T-helper 2 cell treated with Interferon-gamma antibody and Interleukin-4, amounts not matched to agents 5 μg/mL and 100 μg/mL, for 36 hours (primary cell): Measurements from ENCODE around the gene SMTNL2.

ENCODE experiments used
- DNase-seq: peaks from one replicate; pipeline ENCODE4 v3.0.0; 2021; ENCODE audit warnings: low spot score
- H3K27ac Mint-ChIP-seq: one replicate; pipeline ENCODE4 v1.8.0; 2021; ENCODE audit warnings: mild to moderate bottlenecking, mixed read lengths
- H3K27me3 Mint-ChIP-seq: one replicate; pipeline ENCODE4 v1.8.0; 2021; ENCODE audit warnings: low read depth, mixed read lengths
- H3K36me3 Mint-ChIP-seq: one replicate; pipeline ENCODE4 v1.8.0; 2021; ENCODE audit warnings: low read depth, mixed read lengths
- H3K4me1 Mint-ChIP-seq: one replicate; pipeline ENCODE4 v1.8.0; 2021; ENCODE audit warnings: low read depth, mixed read lengths
- H3K4me3 Mint-ChIP-seq: one replicate; pipeline ENCODE4 v1.8.0; 2022; ENCODE audit warnings: mild to moderate bottlenecking, moderate library complexity, mixed read lengths
- H3K9me3 Mint-ChIP-seq: one replicate; pipeline ENCODE4 v1.8.0; 2021; ENCODE audit warnings: mixed read lengths

The SMTNL2 gene

DNA sequence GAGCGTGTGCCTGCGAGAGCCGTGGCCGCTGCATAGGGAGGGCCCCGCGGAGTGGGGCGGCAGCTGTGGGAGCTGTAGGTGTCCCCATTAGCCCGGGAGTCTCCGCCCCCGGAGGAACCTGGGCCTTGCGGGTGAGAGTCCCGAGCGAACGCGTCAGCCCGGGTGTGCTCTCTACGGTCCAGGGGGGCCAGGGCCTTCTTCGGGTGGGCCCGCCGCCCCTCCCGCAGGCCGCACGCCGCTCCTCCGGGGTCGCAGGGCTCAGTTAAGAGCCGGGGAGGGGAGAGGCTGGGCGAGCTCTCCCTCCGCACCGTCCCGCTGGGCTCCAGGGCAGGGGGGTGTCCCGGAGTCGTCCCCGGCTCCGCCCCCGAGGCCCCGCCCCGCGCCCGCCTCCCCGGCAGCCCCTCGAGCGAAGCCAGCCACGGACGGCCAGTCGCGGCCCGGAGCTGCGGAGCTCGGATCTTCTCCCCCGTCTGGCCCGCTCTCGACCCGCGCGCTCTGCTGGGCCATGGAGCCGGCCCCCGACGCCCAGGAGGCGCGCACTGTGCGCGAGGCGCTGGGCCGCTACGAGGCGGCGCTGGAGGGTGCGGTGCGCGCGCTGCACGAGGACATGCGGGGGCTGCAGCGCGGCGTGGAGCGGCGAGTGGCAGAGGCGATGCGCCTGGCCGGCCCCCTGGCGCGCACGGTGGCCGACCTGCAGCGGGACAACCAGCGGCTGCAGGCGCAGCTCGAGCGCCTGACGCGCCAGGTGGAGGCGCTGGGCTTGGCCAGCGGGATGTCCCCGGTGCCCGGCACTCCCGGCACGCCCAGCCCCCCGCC lies at the start of gene SMTNL2:
Gene SMTNL2, plus strand, starts transcription at position 429 of the 816 bp plus-strand sequence. Its CDS starts 77 bp downstream, at position 506.
- Mint-ChIP-seq H3K9me3 (no peaks in the 10 kb centered on the region), H3K4me1 (peaks cover 2% of the 10 kb centered on the region), H3K36me3 (no peaks in the 10 kb centered on the region), H3K4me3 (peak within 1 kb of the TSS; percentile 64), H3K27me3 (peaks cover 40% of the 10 kb centered on the region), H3K27ac (no peak within 1 kb of the TSS)
- no peak for DNase-seq

- no peak for DNase-seq
- H3K27me3 Mint-ChIP-seq, result peaks cover 5% of the 10 kb centered on the region
- H3K36me3 Mint-ChIP-seq, result peaks cover 3% of the 10 kb centered on the region
- peaks cover 4% of the 10 kb centered on the region for H3K4me1 Mint-ChIP-seq
- H3K4me3 Mint-ChIP-seq, result no peak overlapping the region
- peak overlapping the region; percentile 41 for H3K27ac Mint-ChIP-seq
- no peaks in the 10 kb centered on the region for H3K9me3 Mint-ChIP-seq
Observed at GRCh38 chr17:4534928-4535666, 49.2 kb upstream of the SMTNL2 start.

- Mint-ChIP-seq H3K27me3 (peaks cover 5% of the 10 kb centered on the region), H3K36me3 (peaks cover 3% of the 10 kb centered on the region), H3K9me3 (no peaks in the 10 kb centered on the region), H3K4me3 (no peak overlapping the region), H3K27ac (peak overlapping the region; percentile 41), H3K4me1 (peaks cover 4% of the 10 kb centered on the region)
- no peak for DNase-seq
Observed at GRCh38 chr17:4535667-4536258, 48.6 kb upstream of the SMTNL2 start.

- Mint-ChIP-seq H3K4me3 (no peak overlapping the region), H3K9me3 (no peaks in the 10 kb centered on the region), H3K4me1 (peaks cover 4% of the 10 kb centered on the region), H3K36me3 (peaks cover 3% of the 10 kb centered on the region), H3K27me3 (peaks cover 5% of the 10 kb centered on the region), H3K27ac (no peak overlapping the region)
- no peak for DNase-seq
Observed at GRCh38 chr17:4536259-4536741, 48.0 kb upstream of the SMTNL2 start.

- Mint-ChIP-seq H3K9me3 (no peaks in the 10 kb centered on the region), H3K4me1 (peaks cover 4% of the 10 kb centered on the region), H3K4me3 (no peak overlapping the region), H3K27ac (no peak overlapping the region), H3K36me3 (peaks cover 4% of the 10 kb centered on the region), H3K27me3 (peaks cover 5% of the 10 kb centered on the region)
- no peak for DNase-seq
Observed at GRCh38 chr17:4536742-4537411, 47.5 kb upstream of the SMTNL2 start.

DNA sequence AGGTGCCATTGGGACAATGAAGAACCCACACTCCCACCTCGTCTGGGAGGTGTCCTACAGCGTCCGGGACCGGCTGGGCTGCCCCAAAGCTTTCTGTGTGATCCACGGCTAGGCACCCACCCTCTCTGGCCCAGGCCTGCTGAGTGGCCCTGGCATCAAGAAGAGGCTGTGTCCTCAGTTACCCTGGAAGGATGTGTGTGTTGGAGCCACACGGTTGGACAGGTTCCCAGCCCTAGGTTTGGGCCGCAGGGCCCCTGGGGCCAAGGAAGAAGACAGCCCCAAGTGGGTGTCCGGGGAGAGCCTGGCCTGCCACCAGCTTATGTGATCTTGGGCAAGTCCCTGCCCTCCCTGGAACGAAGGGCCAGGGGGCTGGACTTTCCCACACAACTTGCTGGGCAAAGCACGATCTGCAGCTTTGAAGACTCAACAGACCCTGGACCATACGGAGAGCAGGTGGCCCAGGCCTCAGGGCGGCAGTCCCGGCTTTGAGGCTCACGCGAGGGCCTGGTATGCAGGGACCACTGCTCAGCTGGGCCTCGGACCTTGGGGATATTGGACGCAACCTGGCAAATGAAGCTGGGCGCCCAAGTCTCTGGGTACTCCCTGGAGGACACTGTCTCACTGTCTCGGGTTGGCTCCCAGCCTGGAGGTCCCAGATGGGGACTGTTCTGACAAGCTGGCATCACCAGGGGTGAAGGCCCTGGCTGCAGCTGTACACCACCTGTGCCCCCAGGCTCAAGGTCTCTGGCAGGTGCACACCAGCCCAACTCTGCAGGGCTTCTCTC lies 46.7 kb upstream of the SMTNL2 start:
- Mint-ChIP-seq H3K4me1 (peaks cover 4% of the 10 kb centered on the region), H3K36me3 (peaks cover 9% of the 10 kb centered on the region), H3K9me3 (no peaks in the 10 kb centered on the region), H3K4me3 (no peak overlapping the region), H3K27ac (no peak overlapping the region), H3K27me3 (peaks cover 3% of the 10 kb centered on the region)
- DNase-seq, result no peak

DNA sequence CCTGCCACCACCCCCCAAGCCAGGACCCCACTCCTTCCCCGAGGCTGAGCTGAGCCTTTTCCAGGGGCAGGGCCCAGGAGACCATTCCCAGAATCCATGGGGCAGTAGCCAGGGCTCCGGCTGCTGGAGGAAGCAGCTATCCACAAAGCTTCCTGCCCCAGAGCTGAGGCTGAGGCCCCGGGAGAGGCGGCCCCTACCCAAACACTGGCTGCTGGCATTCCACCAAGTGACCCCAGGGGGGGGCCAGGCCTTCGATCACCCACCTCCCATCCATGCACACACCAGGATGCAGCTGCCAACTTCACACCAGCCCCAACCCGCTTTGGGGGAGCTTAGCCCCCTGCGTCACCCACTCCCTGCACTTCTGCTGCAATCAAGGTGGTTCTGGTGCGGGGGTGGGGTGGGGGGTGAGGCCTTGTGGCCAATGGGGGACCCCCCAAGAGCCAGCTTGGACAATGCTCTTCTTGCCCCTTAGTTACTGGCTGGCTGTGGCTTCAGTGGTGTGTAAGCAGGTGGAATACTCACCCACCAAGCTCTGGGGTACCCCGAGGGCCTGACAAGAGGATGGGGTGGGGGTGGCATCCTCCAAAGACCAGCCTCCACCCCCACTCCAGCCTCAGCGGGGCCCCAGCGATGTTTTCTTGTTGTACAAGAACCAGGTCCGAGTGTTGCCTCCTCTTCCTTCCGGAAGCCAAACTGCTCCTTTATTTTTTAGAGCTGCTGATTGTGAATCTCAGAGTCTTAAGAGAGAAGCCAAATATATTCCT lies 45.9 kb upstream of the SMTNL2 start:
- peaks cover under 1% of the 10 kb centered on the region for H3K27me3 Mint-ChIP-seq

DNA sequence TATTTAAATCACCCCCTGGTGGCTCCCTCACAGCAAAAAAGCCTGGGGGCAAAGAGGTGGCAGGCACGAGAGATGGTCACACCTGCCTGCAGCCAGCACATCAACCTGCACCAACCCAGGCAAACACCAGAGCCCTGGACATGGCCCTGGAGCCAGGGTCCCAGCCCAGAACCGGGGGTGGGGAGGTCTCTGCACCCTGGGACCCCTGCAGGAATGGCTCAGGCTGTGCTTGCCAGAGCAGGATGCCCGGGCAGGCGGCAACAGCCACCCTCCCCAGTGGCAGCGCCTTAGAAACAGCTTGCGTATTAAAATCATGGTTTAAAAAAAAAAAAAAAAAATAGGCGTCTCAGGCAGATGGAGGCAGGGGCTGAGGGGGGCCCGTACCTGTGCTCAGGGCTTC lies 45.3 kb upstream of the SMTNL2 start:
- Mint-ChIP-seq H3K4me3 (no peak overlapping the region), H3K36me3 (peaks cover 12% of the 10 kb centered on the region), H3K9me3 (no peaks in the 10 kb centered on the region), H3K27me3 (no peaks in the 10 kb centered on the region), H3K27ac (no peak overlapping the region), H3K4me1 (no peaks in the 10 kb centered on the region)
- DNase-seq, result no peak

More for the DNA sequence above, 45.9 kb upstream of the SMTNL2 start:
- Mint-ChIP-seq H3K4me3 (no peak overlapping the region), H3K4me1 (peaks cover 1% of the 10 kb centered on the region), H3K9me3 (no peaks in the 10 kb centered on the region), H3K36me3 (peaks cover 9% of the 10 kb centered on the region), H3K27ac (no peak overlapping the region)
- no peak for DNase-seq

- DNase-seq, result no peak
- Mint-ChIP-seq H3K27ac (no peak overlapping the region), H3K36me3 (peaks cover 12% of the 10 kb centered on the region), H3K27me3 (no peaks in the 10 kb centered on the region), H3K9me3 (no peaks in the 10 kb centered on the region), H3K4me1 (no peaks in the 10 kb centered on the region), H3K4me3 (no peak overlapping the region)
Observed at GRCh38 chr17:4539576-4540223, 44.6 kb upstream of the SMTNL2 start.

DNA sequence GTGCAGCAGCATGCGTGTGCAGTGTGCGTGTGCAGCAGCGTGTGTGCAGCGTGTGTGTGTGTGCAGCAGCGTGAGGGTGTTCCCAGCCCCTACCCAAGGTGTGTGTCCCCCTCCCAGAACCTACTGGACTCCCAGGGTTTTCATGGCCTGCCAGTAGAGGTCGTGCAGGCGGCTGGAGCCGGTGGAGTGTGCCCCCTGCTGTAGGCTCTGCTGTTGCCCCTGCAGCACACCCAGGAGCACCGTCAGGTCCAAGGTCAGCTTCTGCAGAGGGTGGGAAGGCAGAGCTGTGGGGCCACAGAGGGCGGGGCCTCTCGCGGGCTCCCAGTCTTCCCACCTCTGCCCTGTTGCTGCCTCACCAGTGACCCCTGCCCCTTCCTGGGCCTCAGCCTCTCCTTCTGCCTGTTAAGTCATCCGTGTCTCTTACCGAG lies 44.1 kb upstream of the SMTNL2 start:
- Mint-ChIP-seq H3K4me1 (no peaks in the 10 kb centered on the region), H3K9me3 (no peaks in the 10 kb centered on the region), H3K27ac (no peak overlapping the region), H3K27me3 (no peaks in the 10 kb centered on the region), H3K4me3 (no peak overlapping the region), H3K36me3 (peaks cover 12% of the 10 kb centered on the region)
- no peak for DNase-seq

DNA sequence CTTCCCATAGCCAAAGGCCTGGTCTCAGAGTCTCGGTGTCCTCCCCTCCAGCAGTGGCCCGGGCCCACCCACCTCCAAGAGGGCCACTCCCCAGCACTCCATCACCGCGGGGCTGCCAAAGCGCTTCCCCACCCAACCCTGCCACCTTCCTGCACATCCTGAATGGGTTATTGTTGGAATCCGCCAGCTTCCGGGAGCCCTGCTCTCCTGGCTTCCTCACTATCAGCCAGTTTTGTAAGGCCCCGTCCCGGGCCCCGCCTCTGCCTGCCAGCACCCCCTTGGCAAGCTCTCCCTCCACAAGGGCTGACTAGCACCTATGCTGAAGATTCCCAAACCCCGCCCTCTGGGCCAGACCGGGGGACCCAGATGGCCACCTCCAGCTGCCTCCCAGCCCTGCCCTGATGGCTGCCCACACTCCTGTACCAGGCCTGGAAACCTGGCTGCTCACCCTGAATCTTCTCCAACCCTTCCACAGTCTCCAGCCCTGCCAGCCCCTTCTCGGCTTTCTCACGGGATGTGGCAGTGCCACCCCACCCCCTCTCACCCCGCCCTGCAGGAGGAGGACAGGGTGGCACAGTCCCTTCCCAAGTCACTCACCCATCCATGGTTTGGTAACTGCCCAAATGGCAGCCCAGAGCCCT lies 43.5 kb upstream of the SMTNL2 start:
- Mint-ChIP-seq H3K4me1 (no peaks in the 10 kb centered on the region), H3K9me3 (no peaks in the 10 kb centered on the region)

More for the DNA sequence above, 43.5 kb upstream of the SMTNL2 start:
- Mint-ChIP-seq H3K27ac (no peak overlapping the region), H3K4me3 (no peak overlapping the region), H3K27me3 (no peaks in the 10 kb centered on the region), H3K36me3 (peaks cover 12% of the 10 kb centered on the region)
- DNase-seq, result no peak
